Measurements from ENCODE around the gene GUCY1A1. TPM values are rescaled to one million over a fixed set of nuclear protein-coding genes. Genes with fewer than 3 reads are reported as not detected.

Gene GUCY1A1
- total RNA-seq, 1 experiment from 2014 or later, result not detected

DNA sequence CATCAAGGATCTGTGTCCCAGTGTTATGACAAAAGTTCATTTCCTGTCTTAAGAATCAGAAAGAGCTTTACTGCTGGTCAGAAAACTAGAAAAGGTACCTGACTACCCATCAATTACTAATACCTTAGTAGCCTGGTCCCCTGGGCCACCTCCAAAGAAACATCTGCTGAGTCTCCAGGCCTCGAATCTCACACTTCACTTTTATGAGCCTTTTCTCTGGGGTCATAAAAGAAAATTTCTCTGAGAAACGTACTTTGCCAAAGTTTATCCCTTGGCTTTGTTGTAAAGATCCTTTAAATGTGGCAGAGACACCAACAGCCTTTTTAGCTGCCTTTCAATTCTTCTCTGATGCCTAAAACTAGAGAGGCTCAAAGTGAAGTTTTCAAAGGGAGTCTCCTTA lies 17.8 kb downstream of the GUCY1A1 start:
- intact Hi-C loops (cut with micrococcal nuclease), result no loop called here
- Histone ChIP-seq H3K27me3 (ENCODE audit: insufficient read depth, low read length) (no peaks in the 10 kb centered on the region), H3K36me3 (ENCODE audit: control insufficient read depth in 1 of 2, insufficient read depth in 2 of 2, low read length in 2 of 2) (no peaks in the 10 kb centered on the region), H3K9ac (ENCODE audit: low read length) (no peak overlapping the region), H3K9me3 (ENCODE audit: control insufficient read depth in 1 of 2, insufficient read depth in 1 of 2, low read depth in 1 of 2, low read length in 2 of 2) (no peaks in the 10 kb centered on the region), H4K20me1 (ENCODE audit: insufficient read depth) (no peaks in the 10 kb centered on the region), H3K27ac (ENCODE audit: low read depth, low read length) (no peak overlapping the region), H3K4me3 (replicated peaks in 1 of 2; ENCODE audit: low read depth in 1 of 2, low read length in 2 of 2) (no peak overlapping the region), H3K79me2 (ENCODE audit: insufficient read depth, low read length) (no peaks in the 10 kb centered on the region), H2AFZ (ENCODE audit: low read depth, low read length, poor library complexity, severe bottlenecking) (no peak overlapping the region), H3K4me1 (ENCODE audit: control insufficient read depth in 1 of 2, insufficient read depth in 2 of 2, low read length in 2 of 2) (no peaks in the 10 kb centered on the region), H3K9me2 (ENCODE audit: insufficient read depth) (no peaks in the 10 kb centered on the region), H3K4me2 (ENCODE audit: low read length) (no peak overlapping the region)
- no TSS peak for BruUV-seq (replicated peaks)
- CTCF ChIA-PET, result no interaction called here
- TF ChIP-seq ZNF274 (IDR thresholded peaks at IDR 0.05; ENCODE audit: low read depth, low read length) (no peak), FOSL1 (IDR thresholded peaks at IDR 0.05; ENCODE audit: low read depth) (no peak), POLR2AphosphoS5 (IDR thresholded peaks at IDR 0.05; ENCODE audit: low read depth, low read length) (no peak), JUND (IDR thresholded peaks at IDR 0.05) (no peak), SP1 (IDR thresholded peaks at IDR 0.05; ENCODE audit: low read depth) (no peak), EZH2 (IDR thresholded peaks at IDR 0.05) (no peak), ZFX (IDR thresholded peaks at IDR 0.05) (no peak), EZH2phosphoT487 (IDR thresholded peaks at IDR 0.05; ENCODE audit: borderline replicate concordance) (no peak), EGR1 (IDR thresholded peaks at IDR 0.05; ENCODE audit: low read depth) (no peak), TCF7L2 (IDR thresholded peaks at IDR 0.05; ENCODE audit: borderline replicate concordance, extremely low read depth, insufficient read depth, insufficient read length) (no peak)
- TF ChIP-seq, protein P1, sequence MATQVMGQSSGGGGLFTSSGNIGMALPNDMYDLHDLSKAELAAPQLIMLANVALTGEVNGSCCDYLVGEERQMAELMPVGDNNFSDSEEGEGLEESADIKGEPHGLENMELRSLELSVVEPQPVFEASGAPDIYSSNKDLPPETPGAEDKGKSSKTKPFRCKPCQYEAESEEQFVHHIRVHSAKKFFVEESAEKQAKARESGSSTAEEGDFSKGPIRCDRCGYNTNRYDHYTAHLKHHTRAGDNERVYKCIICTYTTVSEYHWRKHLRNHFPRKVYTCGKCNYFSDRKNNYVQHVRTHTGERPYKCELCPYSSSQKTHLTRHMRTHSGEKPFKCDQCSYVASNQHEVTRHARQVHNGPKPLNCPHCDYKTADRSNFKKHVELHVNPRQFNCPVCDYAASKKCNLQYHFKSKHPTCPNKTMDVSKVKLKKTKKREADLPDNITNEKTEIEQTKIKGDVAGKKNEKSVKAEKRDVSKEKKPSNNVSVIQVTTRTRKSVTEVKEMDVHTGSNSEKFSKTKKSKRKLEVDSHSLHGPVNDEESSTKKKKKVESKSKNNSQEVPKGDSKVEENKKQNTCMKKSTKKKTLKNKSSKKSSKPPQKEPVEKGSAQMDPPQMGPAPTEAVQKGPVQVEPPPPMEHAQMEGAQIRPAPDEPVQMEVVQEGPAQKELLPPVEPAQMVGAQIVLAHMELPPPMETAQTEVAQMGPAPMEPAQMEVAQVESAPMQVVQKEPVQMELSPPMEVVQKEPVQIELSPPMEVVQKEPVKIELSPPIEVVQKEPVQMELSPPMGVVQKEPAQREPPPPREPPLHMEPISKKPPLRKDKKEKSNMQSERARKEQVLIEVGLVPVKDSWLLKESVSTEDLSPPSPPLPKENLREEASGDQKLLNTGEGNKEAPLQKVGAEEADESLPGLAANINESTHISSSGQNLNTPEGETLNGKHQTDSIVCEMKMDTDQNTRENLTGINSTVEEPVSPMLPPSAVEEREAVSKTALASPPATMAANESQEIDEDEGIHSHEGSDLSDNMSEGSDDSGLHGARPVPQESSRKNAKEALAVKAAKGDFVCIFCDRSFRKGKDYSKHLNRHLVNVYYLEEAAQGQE (IDR thresholded peaks at IDR 0.05; ENCODE audit: low read depth), result no peak
- POLR2A ChIA-PET, result no interaction called here
- RAD21 ChIA-PET (ENCODE audit: low non-redundant PET in 1 of 2, low total read pairs in 2 of 2, uncharacterized antibody in 2 of 2, unreplicated experiment in 2 of 2), result no interaction called here
- DNase-seq (ENCODE audit: low read depth, low spot score), result no peak
- no peak for ATAC-seq

Data from HCT116 (cell line).